ENCODE results near the gene RNASEH2A. TPM values are rescaled to one million over a fixed set of nuclear protein-coding genes. Genes with fewer than 3 reads are reported as not detected.
A peak's percentile ranks its signal among the peaks of the same experiment; 100 is the strongest.

The RNASEH2A gene
- total and polyA plus RNA-seq, 2 of the 13 experiments (the other 11 are each of a cell fraction or from before 2014, with no cell fraction given) = 25.1 to 35.8 TPM

DNA sequence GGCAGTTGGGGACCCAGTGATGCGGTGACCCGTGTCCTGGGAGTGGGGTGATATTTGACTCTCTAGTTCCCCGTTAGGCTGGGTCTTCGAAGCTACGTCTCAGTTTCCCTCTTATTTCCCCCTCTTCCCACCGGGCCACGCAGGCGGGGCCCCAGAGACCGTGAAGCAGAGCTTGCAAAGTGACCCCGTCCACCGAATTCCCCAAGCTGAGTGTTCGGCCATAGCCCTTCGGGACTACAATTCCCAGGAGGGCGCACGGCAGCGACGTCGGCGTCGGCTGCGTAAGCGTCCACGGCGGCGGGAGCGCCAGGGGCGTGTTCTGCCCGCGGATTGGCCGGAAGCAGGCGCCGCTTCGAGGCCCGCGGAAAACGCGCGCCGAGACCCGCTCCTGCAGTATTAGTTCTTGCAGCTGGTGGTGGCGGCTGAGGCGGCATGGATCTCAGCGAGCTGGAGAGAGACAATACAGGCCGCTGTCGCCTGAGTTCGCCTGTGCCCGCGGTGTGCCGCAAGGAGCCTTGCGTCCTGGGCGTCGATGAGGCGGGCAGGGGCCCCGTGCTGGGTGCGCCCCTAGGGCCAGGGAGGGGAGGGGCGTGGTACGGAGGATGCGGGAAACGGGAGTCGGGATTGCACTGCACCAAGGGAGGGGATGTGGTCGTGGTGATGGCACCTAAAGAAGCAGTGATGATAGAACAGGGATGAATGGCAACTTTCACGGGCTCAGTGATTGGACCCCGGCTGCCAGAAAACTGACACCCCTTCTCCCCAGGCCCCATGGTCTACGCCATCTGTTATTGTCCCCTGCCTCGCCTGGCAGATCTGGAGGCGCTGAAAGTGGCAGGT, at the start of gene RNASEH2A (continued):
- TF ChIP-seq MAF1 (CRISPR knock-in tag; IDR thresholded peaks at IDR 0.05; ENCODE audit: borderline replicate concordance) (0 out of 2 replicates have a peak, but pooled peaks have one; percentile 71), ZNF724P (CRISPR knock-in tag; IDR thresholded peaks at IDR 0.05; ENCODE audit: borderline replicate concordance) (peak; percentile 65; the same call in 1 of the 2 replicates), POLR2A (IDR thresholded peaks at IDR 0.05; ENCODE audit: insufficient read depth in 1 of 2, low read depth in 2 of 2, low read length in 2 of 2) (peak; percentile 67 to 86), SRSF4 (IDR thresholded peaks at IDR 0.05; ENCODE audit: low read depth, low read length, poor library complexity, severe bottlenecking) (no peak), ZNF619 (CRISPR knock-in tag; IDR thresholded peaks at IDR 0.05) (no peak), SAFB2 (CRISPR knock-in tag; IDR thresholded peaks at IDR 0.05; ENCODE audit: borderline replicate concordance, low read depth) (peak; percentile 64), ZNF451 (CRISPR knock-in tag; IDR thresholded peaks at IDR 0.05) (peak; percentile 62; the same call in 1 of the 2 replicates), HDAC2 (CRISPR knock-in tag; IDR thresholded peaks at IDR 0.05) (peak; percentile 65), ZNF234 (CRISPR knock-in tag; conservative IDR thresholded peaks at IDR 0.05) (no peak), KLF16 (CRISPR knock-in tag; IDR thresholded peaks at IDR 0.05) (peak in 1 of 2 experiments; percentile 68; a peak in 2 of 4 replicates), GZF1 (CRISPR knock-in tag; IDR thresholded peaks at IDR 0.05) (0 out of 2 replicates have a peak, but pooled peaks have one; percentile 43), HNRNPLL (IDR thresholded peaks at IDR 0.05; ENCODE audit: low read depth, low read length, poor library complexity, severe bottlenecking) (peak; percentile 95), ARNT (IDR thresholded peaks at IDR 0.05) (no peak), FOXJ3 (CRISPR knock-in tag; IDR thresholded peaks at IDR 0.05; ENCODE audit: borderline replicate concordance) (no peak; the same call in 1 of the 2 replicates), ZNF33A (CRISPR knock-in tag; IDR thresholded peaks at IDR 0.05; ENCODE audit: borderline replicate concordance) (no peak)
- TF ChIP-seq, protein P1, sequence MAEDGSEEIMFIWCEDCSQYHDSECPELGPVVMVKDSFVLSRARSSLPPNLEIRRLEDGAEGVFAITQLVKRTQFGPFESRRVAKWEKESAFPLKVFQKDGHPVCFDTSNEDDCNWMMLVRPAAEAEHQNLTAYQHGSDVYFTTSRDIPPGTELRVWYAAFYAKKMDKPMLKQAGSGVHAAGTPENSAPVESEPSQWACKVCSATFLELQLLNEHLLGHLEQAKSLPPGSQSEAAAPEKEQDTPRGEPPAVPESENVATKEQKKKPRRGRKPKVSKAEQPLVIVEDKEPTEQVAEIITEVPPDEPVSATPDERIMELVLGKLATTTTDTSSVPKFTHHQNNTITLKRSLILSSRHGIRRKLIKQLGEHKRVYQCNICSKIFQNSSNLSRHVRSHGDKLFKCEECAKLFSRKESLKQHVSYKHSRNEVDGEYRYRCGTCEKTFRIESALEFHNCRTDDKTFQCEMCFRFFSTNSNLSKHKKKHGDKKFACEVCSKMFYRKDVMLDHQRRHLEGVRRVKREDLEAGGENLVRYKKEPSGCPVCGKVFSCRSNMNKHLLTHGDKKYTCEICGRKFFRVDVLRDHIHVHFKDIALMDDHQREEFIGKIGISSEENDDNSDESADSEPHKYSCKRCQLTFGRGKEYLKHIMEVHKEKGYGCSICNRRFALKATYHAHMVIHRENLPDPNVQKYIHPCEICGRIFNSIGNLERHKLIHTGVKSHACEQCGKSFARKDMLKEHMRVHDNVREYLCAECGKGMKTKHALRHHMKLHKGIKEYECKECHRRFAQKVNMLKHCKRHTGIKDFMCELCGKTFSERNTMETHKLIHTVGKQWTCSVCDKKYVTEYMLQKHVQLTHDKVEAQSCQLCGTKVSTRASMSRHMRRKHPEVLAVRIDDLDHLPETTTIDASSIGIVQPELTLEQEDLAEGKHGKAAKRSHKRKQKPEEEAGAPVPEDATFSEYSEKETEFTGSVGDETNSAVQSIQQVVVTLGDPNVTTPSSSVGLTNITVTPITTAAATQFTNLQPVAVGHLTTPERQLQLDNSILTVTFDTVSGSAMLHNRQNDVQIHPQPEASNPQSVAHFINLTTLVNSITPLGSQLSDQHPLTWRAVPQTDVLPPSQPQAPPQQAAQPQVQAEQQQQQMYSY (CRISPR knock-in tag; IDR thresholded peaks at IDR 0.05) = 0 out of 2 replicates have a peak, but pooled peaks have one; percentile 63
- TF ChIP-seq, protein P2, sequence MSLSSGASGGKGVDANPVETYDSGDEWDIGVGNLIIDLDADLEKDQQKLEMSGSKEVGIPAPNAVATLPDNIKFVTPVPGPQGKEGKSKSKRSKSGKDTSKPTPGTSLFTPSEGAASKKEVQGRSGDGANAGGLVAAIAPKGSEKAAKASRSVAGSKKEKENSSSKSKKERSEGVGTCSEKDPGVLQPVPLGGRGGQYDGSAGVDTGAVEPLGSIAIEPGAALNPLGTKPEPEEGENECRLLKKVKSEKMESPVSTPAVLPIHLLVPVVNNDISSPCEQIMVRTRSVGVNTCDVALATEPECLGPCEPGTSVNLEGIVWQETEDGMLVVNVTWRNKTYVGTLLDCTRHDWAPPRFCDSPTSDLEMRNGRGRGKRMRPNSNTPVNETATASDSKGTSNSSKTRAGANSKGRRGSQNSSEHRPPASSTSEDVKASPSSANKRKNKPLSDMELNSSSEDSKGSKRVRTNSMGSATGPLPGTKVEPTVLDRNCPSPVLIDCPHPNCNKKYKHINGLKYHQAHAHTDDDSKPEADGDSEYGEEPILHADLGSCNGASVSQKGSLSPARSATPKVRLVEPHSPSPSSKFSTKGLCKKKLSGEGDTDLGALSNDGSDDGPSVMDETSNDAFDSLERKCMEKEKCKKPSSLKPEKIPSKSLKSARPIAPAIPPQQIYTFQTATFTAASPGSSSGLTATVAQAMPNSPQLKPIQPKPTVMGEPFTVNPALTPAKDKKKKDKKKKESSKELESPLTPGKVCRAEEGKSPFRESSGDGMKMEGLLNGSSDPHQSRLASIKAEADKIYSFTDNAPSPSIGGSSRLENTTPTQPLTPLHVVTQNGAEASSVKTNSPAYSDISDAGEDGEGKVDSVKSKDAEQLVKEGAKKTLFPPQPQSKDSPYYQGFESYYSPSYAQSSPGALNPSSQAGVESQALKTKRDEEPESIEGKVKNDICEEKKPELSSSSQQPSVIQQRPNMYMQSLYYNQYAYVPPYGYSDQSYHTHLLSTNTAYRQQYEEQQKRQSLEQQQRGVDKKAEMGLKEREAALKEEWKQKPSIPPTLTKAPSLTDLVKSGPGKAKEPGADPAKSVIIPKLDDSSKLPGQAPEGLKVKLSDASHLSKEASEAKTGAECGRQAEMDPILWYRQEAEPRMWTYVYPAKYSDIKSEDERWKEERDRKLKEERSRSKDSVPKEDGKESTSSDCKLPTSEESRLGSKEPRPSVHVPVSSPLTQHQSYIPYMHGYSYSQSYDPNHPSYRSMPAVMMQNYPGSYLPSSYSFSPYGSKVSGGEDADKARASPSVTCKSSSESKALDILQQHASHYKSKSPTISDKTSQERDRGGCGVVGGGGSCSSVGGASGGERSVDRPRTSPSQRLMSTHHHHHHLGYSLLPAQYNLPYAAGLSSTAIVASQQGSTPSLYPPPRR (CRISPR knock-in tag; IDR thresholded peaks at IDR 0.05; ENCODE audit: borderline replicate concordance) = peak; percentile 48; the same call in 1 of the 2 replicates
- TF ChIP-seq, protein P3, sequence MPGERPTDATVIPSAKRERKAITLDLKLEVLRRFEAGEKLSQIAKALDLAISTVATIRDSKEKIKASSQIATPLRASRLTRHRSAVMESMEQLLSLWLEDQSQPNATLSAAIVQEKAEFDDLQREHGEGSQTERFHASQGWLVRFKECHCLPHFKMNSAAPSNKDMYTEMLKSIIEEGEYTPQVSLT (CRISPR knock-in tag; IDR thresholded peaks at IDR 0.05; ENCODE audit: borderline replicate concordance, low read depth) = no peak; the same call in 1 of the 2 replicates
